ENCODE measurements around the gene TRPC6.

The TRPC6 gene

DNA sequence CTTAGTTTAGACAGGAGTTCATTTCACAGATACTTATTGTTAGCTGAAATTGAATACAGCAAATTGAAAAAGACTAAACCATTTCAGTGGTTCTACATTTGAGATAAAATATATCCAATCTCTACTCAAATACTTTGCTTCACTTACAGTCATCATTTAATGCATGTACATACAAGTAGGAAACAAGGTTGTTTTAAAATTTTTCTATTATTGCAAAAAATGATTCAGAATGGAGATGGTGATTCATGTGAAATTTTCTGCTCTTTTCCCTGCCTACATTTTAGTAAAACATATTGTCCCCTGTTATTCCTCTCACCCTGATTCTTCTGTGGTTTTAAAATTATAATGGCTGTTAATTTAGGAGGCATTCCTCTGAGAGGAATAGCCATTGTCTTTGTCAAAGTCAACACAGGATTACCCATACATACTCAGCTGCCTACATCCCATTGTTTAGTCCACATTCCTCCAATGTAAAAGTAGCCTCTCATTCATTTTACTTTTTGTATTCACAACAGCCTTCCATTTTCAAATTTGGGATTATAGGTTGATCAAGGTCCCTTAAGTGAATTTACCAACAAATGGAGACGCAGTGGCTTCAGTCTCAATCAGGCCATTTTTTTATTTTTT lies 60.1 kb downstream of the TRPC6 start:
- in situ Hi-C loops (cut with MboI; ENCODE audit: low pct_unique_long_range_greater_than_20kb, low sequenced_read_pairs), result no loop called here
- DNase-seq, result no peak

DNA sequence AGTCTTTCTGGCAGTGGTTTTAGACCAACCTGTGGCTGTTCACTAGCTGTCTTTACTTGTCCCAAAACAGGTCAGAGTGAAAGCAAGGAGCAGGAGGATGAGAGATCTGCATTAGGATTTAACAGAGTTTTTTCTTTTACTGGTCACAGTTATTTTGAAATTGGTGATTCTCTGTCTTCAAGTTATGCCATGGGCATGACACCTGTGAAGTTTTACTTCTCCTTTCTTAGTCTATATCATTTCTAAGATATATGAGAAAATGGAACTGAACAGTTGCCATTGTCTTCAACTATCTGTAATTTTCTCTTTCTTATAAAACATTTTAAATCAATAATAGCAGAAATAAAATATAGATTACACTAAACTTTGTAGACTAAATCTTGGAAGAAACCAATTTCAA lies 60.6 kb downstream of the TRPC6 start:
- in situ Hi-C loops (cut with MboI; ENCODE audit: low pct_unique_long_range_greater_than_20kb, low sequenced_read_pairs), result no loop called here
- DNase-seq, result no peak

DNA sequence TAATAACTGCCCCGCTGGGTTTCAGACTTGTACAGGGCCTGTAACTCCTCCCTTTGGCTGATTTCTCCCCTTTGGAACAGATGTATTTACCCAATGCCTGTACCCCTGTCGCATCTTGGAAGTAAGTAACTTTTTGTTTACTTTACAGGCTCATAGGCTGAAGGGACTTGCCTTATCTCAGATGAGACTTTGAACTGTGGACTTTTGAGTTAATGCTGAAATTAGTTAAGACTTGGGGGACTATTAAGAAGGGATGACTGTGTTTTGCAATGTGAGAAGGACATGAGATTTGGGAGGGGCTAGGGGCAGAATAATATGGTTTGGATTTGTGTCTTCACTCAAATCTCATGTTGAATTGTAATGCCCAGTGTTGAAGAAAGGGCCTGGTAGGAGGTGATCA lies 62.0 kb downstream of the TRPC6 start:
- no peak for DNase-seq
- in situ Hi-C loops (cut with MboI; ENCODE audit: low pct_unique_long_range_greater_than_20kb, low sequenced_read_pairs), result no loop called here

DNA sequence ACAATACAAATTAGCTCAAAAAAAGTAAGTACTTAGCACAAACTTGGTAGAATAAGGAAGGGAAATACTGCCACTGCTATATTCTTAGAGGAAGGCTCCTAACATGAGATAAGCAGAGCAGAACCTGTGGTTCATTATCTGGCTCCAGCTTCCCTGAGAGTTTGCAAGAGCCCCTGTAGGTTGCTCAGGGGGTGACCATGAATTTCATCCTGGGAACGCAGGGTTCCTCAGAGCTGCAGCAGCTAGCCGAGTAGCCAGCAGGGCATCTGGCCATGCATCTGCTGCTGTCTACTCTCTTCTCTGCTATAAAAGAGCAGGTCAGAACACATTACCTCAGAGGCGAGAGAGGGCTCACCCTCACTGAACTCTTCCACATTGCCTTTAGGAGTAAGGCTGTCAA lies 67.3 kb downstream of the TRPC6 start:
- no peak for DNase-seq
- in situ Hi-C loops (cut with MboI; ENCODE audit: low pct_unique_long_range_greater_than_20kb, low sequenced_read_pairs), result no loop called here

DNA sequence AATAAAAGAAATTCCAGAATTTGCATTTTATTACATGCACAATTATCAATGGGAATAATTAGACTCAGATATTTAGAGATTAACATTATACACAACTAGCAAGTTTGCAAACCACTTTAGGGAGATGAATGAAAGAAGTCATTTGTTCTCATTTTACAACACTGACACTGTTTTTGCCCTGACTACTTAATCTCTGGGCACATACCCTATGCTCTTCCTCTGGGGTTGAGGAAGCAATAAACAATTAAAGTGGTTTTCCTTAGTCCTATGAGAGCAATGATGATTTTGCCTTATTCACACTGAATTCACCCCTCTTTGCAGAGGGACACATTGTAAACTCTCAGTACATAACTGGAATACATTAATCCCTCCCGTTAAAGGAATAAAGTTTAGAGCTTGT lies 72.7 kb downstream of the TRPC6 start:
- no peak for DNase-seq
- in situ Hi-C loops (cut with MboI; ENCODE audit: low pct_unique_long_range_greater_than_20kb, low sequenced_read_pairs), result no loop called here

DNA sequence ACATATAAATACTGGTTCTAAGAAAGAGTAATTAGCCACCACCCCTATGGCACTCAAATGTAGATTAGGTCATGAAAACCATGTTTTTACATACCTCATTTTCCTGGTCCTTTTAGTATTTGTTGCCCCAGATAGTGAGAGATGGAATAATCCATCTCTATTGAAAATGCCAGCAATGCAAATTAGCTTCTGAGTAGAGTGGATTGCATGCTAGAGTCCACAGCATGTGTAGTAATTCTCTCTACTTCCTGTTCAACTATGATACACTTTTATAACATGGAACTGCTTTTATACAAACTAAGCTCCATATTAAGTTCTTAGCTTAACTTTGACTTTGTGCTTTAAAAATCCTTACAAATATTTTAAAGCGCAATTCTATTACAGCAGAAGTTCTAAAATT lies 73.2 kb downstream of the TRPC6 start:
- no peak for DNase-seq
- in situ Hi-C loops (cut with MboI; ENCODE audit: low pct_unique_long_range_greater_than_20kb, low sequenced_read_pairs), result no loop called here

DNA sequence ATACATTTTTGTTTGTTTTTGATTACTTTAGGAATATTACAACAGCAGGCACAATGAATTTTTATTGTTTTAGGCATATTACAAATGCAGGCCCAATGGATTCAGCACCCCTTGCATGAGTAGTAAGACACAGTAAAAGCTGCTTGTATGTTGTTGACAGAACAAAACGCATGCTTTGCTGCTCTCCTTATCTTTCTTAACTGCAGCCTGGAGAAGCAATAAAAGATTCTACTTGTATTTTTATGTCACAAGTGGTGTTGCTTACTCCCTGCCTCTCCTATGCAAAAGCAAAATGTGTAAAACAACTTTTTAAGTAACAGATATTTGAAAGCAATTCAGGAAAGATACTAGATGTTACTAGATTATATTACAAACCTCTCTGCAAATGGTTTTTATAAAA lies 73.9 kb downstream of the TRPC6 start:
- in situ Hi-C loops (cut with MboI; ENCODE audit: low pct_unique_long_range_greater_than_20kb, low sequenced_read_pairs), result no loop called here

DNA sequence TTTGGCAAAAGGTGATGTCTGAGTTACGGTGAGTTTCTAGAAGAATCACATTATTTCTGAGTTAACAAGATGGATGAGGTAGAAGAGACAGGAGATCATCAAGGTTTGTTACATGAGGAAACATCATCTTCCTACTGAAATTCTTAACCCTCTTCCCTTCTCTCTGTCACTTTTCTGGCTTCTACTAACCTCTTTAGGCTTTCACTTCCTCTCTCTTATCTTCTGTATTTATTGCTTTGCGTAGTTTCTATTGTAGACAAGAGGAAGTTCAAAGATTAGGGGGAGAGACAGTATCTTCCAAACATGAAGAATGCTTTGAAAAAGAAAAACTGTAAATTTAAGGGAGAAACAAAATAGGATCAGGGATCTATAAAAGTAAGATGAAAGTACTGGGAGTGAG lies 75.4 kb downstream of the TRPC6 start:
- in situ Hi-C loops (cut with MboI; ENCODE audit: low pct_unique_long_range_greater_than_20kb, low sequenced_read_pairs), result no loop called here
- peak; percentile 4 for DNase-seq

More for the DNA sequence above, 73.9 kb downstream of the TRPC6 start:
- DNase-seq, result no peak

DNA sequence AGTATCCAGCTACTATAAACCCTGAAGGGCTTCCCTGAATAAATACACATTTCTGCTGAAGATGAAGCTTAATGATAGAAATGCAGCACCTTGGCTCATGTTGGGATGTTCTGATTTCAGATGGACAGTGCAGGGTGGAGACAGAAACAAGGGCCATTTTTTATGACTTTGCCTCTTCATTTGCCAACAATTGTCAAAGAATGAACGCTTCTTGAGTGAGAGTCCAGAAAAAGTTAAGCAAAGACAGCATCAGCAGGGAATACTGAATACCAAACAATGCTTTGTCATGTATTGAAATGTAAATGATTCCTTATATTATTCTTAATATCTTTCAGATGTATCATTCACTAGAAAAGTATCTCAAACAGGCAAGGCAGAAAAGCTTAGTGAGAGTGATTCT lies 84.9 kb downstream of the TRPC6 start:
- no peak for DNase-seq
- in situ Hi-C loops (cut with MboI; ENCODE audit: low pct_unique_long_range_greater_than_20kb, low sequenced_read_pairs), result no loop called here

DNA sequence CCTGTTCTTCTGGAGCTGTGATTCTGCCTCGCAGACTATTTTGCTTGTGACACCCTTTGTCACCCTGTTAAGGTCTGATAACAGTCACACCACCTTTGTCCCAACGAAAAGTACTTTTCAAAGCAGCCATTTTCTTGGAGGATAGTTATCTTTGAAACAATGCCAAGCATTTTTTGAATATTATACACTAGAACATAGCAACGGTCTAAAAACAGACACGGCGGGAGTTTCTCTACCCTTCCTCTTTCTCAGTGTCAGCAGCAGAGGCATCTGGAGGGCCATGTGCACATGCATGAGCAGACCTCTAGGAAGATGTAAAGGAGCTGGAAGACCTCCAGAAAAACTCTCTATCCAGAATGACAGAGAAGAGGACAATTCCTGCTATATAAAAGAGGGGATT lies 86.5 kb downstream of the TRPC6 start:
- in situ Hi-C loops (cut with MboI; ENCODE audit: low pct_unique_long_range_greater_than_20kb, low sequenced_read_pairs), result no loop called here

DNA sequence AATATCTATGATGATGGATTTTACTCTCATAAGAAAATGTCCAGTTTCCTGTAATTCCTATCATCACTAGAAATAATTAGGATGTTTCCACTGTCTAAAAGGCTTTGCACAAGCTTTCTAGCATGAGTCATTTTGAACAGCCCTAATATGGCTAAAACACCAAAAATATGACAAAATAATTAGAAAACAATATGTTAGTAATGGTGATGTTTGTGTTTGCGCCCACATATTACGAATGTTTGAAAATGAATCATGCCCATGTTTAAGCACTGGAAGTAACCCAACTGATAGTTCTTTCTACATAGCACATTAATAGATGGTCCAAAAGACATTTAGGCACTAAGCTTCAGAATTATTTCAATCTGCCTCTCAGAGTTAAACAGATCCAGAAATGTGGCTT lies 96.0 kb downstream of the TRPC6 start:
- in situ Hi-C loops (cut with MboI; ENCODE audit: low pct_unique_long_range_greater_than_20kb, low sequenced_read_pairs), result no loop called here
- no peak for DNase-seq

More for the DNA sequence above, 86.5 kb downstream of the TRPC6 start:
- no peak for DNase-seq

DNA sequence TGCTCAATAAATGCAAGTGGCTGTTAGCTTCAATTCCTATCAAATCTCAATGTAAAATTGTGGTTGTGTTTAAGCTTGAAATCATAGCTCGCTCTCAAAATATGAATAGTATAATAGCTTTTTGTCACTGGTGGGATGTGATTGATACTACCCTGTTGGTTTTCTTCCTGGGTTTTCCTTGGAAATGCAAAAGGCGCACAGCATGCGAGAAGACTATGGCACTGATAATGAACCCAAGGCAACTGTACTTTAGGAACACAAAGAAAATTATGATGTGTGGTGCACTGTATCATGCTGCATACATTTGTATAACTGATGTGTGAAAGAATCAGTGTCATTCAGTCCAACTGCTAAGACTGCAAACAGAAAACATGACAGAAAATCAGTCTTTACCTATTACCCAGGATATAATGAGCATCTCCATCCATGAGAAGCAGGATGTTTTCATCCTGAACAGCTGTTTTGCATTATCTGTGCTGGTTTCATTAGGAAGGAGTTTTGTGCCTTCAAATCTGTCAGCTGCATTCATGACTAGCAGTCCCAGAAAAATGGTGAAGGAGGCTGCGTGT lies 101.2 kb downstream of the TRPC6 start:
- no peak for DNase-seq
- in situ Hi-C loops (cut with MboI; ENCODE audit: low pct_unique_long_range_greater_than_20kb, low sequenced_read_pairs), result no loop called here

DNA sequence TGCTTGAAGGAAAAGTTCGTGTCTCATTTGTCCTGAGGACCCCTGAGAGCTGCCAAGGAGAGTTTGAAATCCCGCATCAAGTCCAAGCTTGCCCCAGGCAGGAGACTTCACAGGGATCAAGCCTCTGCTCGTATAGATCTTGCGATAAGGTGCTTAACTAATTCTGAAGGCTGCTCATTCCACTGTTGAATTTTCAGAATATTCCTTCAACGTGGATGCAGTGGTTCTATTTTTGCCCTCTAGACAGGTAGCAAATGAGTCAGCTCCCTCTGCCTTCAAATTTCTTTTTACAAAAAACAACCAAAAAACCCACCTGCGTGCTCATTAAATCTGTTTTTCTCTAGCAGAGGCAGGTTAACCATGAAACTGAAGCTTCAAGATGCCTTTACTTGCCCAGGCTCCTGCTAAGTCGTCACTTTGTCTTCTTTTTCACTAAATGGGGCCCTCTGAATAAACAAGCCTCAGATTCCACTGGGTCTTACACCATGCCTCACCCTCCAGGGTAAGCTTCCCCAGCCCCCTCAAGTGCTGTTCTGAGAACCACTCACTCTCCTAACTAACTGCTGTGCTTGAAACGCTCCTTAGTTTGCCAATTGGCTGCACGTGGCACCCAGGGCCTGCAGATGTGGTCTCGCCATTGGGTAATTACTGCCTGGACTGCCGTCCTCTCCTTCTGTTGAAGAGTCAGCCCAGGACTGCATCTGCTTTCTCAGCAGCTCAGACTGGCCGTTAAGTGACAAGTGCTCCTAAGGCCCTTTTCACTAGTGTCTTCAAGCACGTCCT lies 105.0 kb downstream of the TRPC6 start:
- no peak for DNase-seq
- in situ Hi-C loops (cut with MboI; ENCODE audit: low pct_unique_long_range_greater_than_20kb, low sequenced_read_pairs), result no loop called here

DNA sequence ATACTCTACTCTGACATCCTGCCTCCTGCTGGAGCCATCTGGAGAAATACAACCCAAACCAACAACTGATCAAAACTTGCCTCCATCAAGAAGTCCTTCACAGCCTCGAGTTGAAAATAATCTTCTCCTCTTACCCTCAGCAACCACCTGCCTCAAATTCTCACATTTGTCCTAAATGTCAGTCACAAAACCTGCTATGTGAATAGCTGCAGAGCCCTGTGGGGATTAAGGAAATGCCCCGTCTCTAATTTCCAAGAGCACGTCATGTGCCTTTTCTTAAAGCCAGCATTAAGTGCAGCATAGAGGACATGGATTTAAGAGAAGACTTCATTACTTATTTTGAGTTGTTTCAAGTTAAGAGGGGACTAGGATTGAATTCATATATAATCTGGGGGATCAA lies 105.9 kb downstream of the TRPC6 start:
- no peak for DNase-seq
- in situ Hi-C loops (cut with MboI; ENCODE audit: low pct_unique_long_range_greater_than_20kb, low sequenced_read_pairs), result no loop called here

DNA sequence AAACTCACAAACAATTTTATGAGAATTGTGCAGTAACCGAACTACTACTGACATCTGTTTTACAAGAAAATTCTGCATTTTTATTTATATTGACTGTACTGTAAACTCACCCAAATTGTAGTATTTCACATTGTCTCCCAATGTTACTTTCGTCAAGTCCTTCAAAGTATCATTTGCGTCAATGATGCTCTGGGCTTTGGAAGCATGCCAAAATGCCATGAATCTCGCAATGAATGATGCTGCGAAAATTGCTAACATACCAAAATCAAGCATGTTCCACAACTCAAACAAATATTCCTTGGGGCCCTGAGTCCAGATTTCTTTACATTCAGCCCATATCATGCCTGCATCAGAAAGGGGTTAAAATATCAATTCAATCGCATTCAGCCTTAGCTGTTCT lies 107.6 kb downstream of the TRPC6 start:
- in situ Hi-C loops (cut with MboI; ENCODE audit: low pct_unique_long_range_greater_than_20kb, low sequenced_read_pairs), result no loop called here

DNA sequence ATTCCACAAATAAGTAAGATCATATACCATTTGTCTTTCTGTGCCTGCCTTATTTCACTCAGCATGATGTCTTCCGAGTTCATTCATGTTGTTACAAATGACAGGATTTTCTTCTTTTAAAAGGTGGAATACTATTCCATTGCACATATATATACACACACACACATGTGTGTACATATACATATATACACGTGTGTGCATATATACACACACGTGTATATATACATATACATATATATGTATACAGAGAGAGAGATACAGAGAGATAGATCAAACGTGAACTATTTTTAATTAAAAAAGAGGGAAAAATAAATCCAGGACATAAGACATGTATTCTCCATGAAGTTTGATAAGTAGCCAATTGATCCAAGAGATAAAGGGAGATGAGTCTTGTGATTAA lies 108.1 kb downstream of the TRPC6 start:
- DNase-seq, result no peak
- in situ Hi-C loops (cut with MboI; ENCODE audit: low pct_unique_long_range_greater_than_20kb, low sequenced_read_pairs), result no loop called here

More for the DNA sequence above, 107.6 kb downstream of the TRPC6 start:
- no peak for DNase-seq

DNA sequence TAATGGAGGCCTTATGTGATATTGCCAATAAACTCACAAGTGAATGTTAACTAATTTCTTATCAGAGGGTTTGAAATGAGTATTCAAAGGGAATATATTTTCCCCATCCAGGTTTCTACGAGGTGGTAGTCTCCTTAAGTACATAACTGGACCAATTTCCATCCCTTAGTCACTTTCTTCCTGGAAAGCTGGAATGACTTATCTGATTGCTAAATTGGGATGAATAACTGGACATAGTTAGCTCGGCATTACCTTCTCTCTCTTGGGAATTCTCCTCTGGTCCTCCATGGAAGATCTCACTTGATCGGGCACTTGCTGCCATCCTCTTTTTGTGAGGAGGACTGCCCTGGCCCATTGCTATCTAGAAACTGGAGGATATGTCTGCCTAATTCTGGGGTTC lies 109.1 kb downstream of the TRPC6 start:
- in situ Hi-C loops (cut with MboI; ENCODE audit: low pct_unique_long_range_greater_than_20kb, low sequenced_read_pairs), result no loop called here
- no peak for DNase-seq

DNA sequence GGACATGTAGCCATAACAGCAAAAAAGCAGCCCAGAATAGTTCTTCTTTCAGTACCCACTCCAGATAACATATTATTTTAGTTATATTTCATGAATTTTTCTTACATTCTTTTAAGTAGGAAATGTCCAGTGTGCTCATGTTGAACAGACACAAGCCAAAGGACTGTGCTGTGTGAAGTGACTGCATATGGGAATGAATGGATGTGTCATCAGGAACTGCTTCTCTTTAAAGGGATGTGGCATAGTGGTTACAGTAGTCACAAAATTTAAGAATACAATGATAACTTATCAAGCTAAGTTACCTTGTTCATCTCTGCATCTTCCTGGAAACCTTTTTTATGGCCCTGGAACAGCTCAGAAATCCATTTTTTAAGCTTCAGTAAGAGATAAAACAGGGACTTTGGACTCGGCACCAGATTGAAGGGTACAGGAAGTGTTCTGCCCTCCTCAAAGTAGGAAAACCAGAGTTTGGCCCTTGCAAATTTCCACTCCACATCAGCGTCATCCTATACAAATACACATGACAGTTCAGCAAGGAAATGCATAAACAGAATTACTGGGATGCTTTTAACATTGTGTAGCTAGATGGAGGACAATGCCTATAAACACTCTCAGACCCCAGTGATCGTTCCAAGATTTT lies 112.8 kb downstream of the TRPC6 start:
- no peak for DNase-seq
- in situ Hi-C loops (cut with MboI; ENCODE audit: low pct_unique_long_range_greater_than_20kb, low sequenced_read_pairs), result no loop called here

DNA sequence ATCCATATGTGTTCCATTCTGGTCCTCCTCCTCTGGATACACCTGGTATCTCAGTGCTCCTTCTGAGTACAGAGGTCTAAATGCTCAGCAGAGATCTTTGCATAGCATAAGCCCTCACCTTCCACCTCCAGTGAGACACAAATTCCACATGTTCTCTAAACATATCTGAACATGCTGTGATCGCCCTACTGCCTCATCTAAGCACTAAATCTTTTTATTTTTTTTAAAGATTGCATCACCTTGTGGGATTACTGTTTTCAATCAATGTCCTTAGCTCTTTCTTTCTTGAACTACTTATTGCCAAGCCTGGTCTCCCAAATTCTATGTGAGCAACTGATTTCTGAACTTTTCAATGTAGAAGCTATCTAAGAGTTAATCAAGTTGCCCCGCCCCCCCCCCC lies 113.4 kb downstream of the TRPC6 start:
- in situ Hi-C loops (cut with MboI; ENCODE audit: low pct_unique_long_range_greater_than_20kb, low sequenced_read_pairs), result no loop called here
- DNase-seq, result no peak

DNA sequence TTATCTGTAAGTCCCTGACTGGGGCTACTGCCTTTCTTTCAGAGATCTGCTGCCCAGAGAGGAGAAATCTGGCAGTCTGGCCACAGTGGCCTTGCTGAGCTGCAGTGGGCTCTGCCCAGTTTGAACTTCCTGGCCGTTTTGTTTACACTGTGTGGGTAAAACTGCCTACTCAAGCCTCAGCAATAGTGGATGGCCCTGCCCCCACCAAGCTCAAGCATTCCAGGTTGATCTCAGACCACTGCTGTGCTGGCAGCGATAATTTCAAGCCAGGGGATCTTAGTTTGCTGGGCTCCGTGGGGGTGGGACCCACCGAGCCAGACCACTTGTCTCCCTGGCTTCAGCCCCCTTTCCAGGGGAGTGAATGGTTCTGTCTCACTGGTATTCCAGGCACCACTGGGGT lies 117.5 kb downstream of the TRPC6 start:
- no peak for DNase-seq
- in situ Hi-C loops (cut with MboI; ENCODE audit: low pct_unique_long_range_greater_than_20kb, low sequenced_read_pairs), result no loop called here

All from KBM-7 (cell line).